OCI-LY1 (cell line): ENCODE data around the gene OPHN1.

Experiments
- H2AFZ ChIP-seq: fragments of 200-600 bp; sonication (generic), shearing (Covaris generic); 2 replicates; pipeline ENCODE4 v1.6.0; 2014; ENCODE audit warnings: antibody characterized with exemption, mild to moderate bottlenecking, low read length
- H3F3A ChIP-seq: fragments of 200-600 bp; sonication (generic), shearing (Covaris generic); 2 replicates; pipeline ENCODE4 v1.6.0; 2014; ENCODE audit warnings: mild to moderate bottlenecking, antibody characterized with exemption, low read length, moderate library complexity; ENCODE audit not compliant: insufficient read depth
- H3K27ac ChIP-seq: fragments of 200-600 bp; sonication (generic); 2 replicates; pipeline ENCODE4 v1.5.1; 2014; ENCODE audit warnings: low read length, mixed run types, mild to moderate bottlenecking, low read depth; ENCODE audit not compliant: poor library complexity, severe bottlenecking
- H3K27me3 ChIP-seq: fragments of 200-600 bp; sonication (generic); 2 replicates; pipeline ENCODE4 v1.6.0; 2014; ENCODE audit warnings: antibody characterized with exemption, mild to moderate bottlenecking, low read length, moderate library complexity; ENCODE audit not compliant: insufficient read depth
- H3K36me3 ChIP-seq: fragments of 200-600 bp; sonication (generic); 2 replicates; pipeline ENCODE4 v1.6.1; 2014; ENCODE audit warnings: mild to moderate bottlenecking, antibody characterized with exemption, low read length, moderate library complexity, mixed read lengths; ENCODE audit not compliant: insufficient read depth
- H3K4me1 ChIP-seq: fragments of 200-600 bp; sonication (generic); 2 replicates; pipeline ENCODE4 v1.5.1; 2014; ENCODE audit warnings: mild to moderate bottlenecking, low read length, moderate library complexity; ENCODE audit not compliant: insufficient read depth, severe bottlenecking
- H3K4me2 ChIP-seq: fragments of 200-600 bp; sonication (generic), shearing (Covaris generic); 2 replicates; pipeline ENCODE4 v1.6.1; 2014; ENCODE audit warnings: low read length
- H3K4me3 ChIP-seq: fragments of 200-600 bp; sonication (generic); 2 replicates; pipeline ENCODE4 v1.5.1; 2014; ENCODE audit warnings: low read length, low read depth, mild to moderate bottlenecking, mixed read lengths; ENCODE audit not compliant: poor library complexity, severe bottlenecking
- H3K79me2 ChIP-seq: fragments of 200-600 bp; shearing (Covaris generic); 2 replicates; pipeline ENCODE4 v1.6.1; 2016; ENCODE audit warnings: mixed run types, low read length, mixed read lengths; ENCODE audit not compliant: insufficient read depth
- H3K9ac ChIP-seq: fragments of 200-600 bp; sonication (generic), shearing (Covaris generic); 2 replicates; pipeline ENCODE4 v1.6.1; 2014; ENCODE audit warnings: mild to moderate bottlenecking, low read length, mixed read lengths
- H3K9me2 ChIP-seq: fragments of 200-600 bp; sonication (generic), shearing (Covaris generic); 2 replicates; pipeline ENCODE4 v1.6.1; 2014; ENCODE audit warnings: low read depth, mild to moderate bottlenecking, low read length, mixed read lengths
- H3K9me3 ChIP-seq: fragments of 200-600 bp; shearing (Covaris generic); 2 replicates; pipeline ENCODE4 v1.6.1; 2014; ENCODE audit warnings: low read length, mixed read lengths
- H4K20me1 ChIP-seq: fragments of 200-600 bp; sonication (generic), shearing (Covaris generic); 2 replicates; pipeline ENCODE4 v1.6.0; 2016; ENCODE audit warnings: mild to moderate bottlenecking, low read length; ENCODE audit not compliant: insufficient read depth
- CTCF ChIP-seq: fragments of 200-600 bp; sonication (generic), shearing (Covaris generic); IDR thresholded peaks from 2 replicates; pipeline ENCODE4 v1.5.1; 2017; ENCODE audit warnings: mild to moderate bottlenecking, antibody characterized with exemption, low read length, moderate library complexity, mixed read lengths
- EZH2 ChIP-seq: fragments of 200-600 bp; sonication (generic), shearing (Covaris generic); IDR thresholded peaks from 2 replicates; pipeline ENCODE4 v1.8.0; 2017; ENCODE audit warnings: borderline replicate concordance, mixed run types, mild to moderate bottlenecking, antibody characterized with exemption, low read length, moderate library complexity, mixed read lengths

OPHN1 gene

GRCh38 chrX:68147848-68148247 is 285.4 kb downstream of the OPHN1 start:
- H3K9ac ChIP-seq = no peak overlapping the region
- no peaks in the 10 kb centered on the region for H3K27me3 ChIP-seq
- no peaks in the 10 kb centered on the region for H3K4me1 ChIP-seq
- H3K79me2 ChIP-seq = no peaks in the 10 kb centered on the region
- no peaks in the 10 kb centered on the region for H3K9me3 ChIP-seq
- H2AFZ ChIP-seq = no peak overlapping the region
- H3K4me3 ChIP-seq = no peak overlapping the region
- no peak overlapping the region for H3K4me2 ChIP-seq
- no peaks in the 10 kb centered on the region for H4K20me1 ChIP-seq
- no peaks in the 10 kb centered on the region for H3K9me2 ChIP-seq
- TF ChIP-seq CTCF (no peak), EZH2 (no peak)
- H3F3A ChIP-seq = no peaks in the 10 kb centered on the region
- no peaks in the 10 kb centered on the region for H3K36me3 ChIP-seq
- H3K27ac ChIP-seq = no peak overlapping the region

DNA sequence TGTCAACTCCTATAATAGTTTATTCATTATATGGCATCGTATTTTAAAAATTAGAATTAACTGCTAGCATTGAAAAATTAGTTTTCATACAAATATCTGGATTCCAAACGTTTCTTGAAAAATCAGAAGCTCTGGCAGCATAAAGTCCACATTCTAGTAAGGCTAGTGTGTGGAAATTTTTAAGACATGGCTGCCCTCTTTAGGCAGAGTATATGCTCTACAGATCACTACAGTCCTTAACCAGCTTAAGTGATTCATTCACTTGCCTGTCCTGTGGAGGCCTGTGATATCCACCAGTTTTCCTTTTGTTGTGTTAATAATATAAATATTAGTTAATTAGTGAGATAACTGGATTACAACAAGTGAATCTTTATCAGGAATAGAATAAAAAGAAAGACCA is 287.2 kb downstream of the OPHN1 start:
- no peaks in the 10 kb centered on the region for H4K20me1 ChIP-seq
- H3K9ac ChIP-seq = no peak overlapping the region
- H3K4me1 ChIP-seq = no peaks in the 10 kb centered on the region
- H3K79me2 ChIP-seq = no peaks in the 10 kb centered on the region
- TF ChIP-seq EZH2 (no peak), CTCF (peak; percentile 17; the same call in 1 of the 2 replicates)
- H3K27me3 ChIP-seq = no peaks in the 10 kb centered on the region
- no peaks in the 10 kb centered on the region for H3K9me3 ChIP-seq
- H3K4me2 ChIP-seq = no peak overlapping the region
- no peaks in the 10 kb centered on the region for H3K9me2 ChIP-seq
- H3K4me3 ChIP-seq = no peak overlapping the region
- no peaks in the 10 kb centered on the region for H3F3A ChIP-seq
- H3K36me3 ChIP-seq = no peaks in the 10 kb centered on the region
- H3K27ac ChIP-seq = no peak overlapping the region
- no peak overlapping the region for H2AFZ ChIP-seq

DNA sequence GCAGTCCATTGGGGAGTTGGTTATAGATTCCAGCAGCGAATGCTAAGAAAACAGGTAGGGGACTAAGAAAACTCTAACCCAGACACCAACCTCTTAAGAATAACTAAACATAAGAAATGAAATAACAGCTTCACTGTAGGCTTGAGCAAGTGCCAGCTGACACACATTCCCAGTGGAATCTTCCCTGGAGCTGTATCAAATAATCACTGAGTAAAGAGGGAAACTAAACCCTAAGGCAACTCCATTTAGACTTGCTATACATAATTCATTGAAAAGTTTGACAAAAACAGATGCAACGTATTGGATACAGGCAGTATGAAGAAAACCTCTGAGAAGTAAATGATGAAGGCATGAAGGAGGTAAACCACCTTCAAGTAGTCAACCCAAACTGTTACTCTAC is 293.5 kb downstream of the OPHN1 start:
- Histone ChIP-seq H3K36me3 (no peaks in the 10 kb centered on the region), H3K4me2 (no peak overlapping the region), H3K9me3 (no peaks in the 10 kb centered on the region), H3K4me3 (no peak overlapping the region), H3F3A (no peaks in the 10 kb centered on the region), H3K9ac (no peak overlapping the region), H3K27ac (no peak overlapping the region), H3K27me3 (no peaks in the 10 kb centered on the region), H2AFZ (no peak overlapping the region), H3K4me1 (no peaks in the 10 kb centered on the region), H3K79me2 (no peaks in the 10 kb centered on the region), H3K9me2 (no peaks in the 10 kb centered on the region), H4K20me1 (no peaks in the 10 kb centered on the region)
- TF ChIP-seq CTCF (no peak), EZH2 (no peak)
